Measurements from ENCODE around the gene PIP4K2C.
A peak's percentile ranks its signal among the peaks of the same experiment; 100 is the strongest.
"Not testable (repeated sequence)": the region's sequence is repeated elsewhere in the genome, so short reads cannot be mapped to it uniquely, and the experiment has no call there.

PIP4K2C gene

GRCh38 chr12:57609781-57610553 lies 19.0 kb downstream of the PIP4K2C start:
- no peak for DNase-seq (ENCODE audit: low spot score)

DNA sequence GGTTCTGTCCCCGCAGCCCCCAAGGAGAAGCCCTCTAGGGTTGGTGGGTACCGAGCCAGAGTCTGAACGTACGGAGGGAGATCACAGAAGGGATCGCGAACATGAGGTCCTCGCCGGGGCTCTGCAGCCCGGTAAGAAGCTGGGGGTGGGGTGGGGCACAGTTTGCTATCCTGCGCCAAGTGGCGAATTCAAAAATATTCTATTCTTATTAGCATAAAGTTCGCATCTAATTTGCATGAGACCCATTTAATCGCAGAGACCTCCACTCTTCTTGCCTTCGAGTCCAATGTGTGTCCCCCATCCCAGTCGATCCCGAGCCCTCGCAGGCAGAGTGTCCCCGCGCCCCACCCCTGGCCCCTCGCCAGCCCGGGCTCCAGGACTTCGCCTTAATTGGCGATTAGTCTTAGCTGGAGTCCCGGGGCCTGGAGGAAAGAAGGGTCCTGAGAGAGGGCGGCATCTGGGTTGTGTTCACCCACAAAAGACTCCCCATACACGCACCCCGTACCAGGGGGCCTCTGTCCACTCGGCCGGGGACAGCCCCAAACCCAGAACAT lies 19.6 kb downstream of the PIP4K2C start:
- DNase-seq (ENCODE audit: low spot score): no peak

DNA sequence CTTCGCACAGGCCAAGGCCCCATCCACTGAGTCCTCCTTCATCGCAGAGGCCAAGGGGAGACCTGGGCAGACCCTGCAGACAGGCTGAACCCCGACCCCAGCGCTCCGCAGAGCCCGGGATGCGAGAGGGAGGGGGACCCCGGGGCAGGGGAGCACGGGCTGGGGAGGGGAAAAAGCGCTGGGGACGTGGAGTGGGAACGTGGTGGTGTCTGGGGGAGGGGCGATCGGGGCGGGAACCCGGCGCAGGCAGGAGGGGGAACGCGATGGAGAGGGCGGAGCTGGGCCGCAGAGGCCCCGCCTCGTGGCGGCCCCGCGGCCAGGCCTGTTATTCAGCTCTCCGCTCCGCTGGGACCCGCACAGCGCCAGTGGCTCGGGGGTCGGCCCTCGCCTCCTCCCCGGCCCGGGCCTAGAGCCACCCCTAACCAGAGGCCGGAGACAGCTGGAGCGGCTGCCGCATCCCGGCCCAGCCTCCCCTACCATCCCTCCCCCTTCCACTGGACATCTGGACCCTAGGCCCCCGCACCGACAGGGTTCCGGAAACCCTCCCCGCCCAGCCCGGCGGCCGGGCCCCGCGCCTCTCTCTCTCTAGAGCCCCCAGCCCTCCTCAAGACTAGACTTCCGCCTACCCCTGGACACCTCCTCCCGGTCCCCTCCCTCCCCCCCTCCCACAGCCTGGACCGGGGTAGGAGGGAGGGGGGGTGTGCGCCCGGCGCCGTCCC lies 20.3 kb downstream of the PIP4K2C start, which contains the start of gene ARHGEF25:
Gene ARHGEF25, plus strand, starts transcription at position 328 of the 719 bp plus-strand sequence. CDS start 460 bp downstream, outside the sequence.
- peak; percentile 97 for DNase-seq (ENCODE audit: low spot score)

GRCh38 chr12:57611827-57612710 lies 21.1 kb downstream of the PIP4K2C start:
- DNase-seq (ENCODE audit: low spot score): no peak

- no peak for DNase-seq (ENCODE audit: low spot score)
Observed at GRCh38 chr12:57612711-57613426, 21.9 kb downstream of the PIP4K2C start.

GRCh38 chr12:57613427-57614109 lies 22.6 kb downstream of the PIP4K2C start:
- no peak for DNase-seq (ENCODE audit: low spot score)

DNA sequence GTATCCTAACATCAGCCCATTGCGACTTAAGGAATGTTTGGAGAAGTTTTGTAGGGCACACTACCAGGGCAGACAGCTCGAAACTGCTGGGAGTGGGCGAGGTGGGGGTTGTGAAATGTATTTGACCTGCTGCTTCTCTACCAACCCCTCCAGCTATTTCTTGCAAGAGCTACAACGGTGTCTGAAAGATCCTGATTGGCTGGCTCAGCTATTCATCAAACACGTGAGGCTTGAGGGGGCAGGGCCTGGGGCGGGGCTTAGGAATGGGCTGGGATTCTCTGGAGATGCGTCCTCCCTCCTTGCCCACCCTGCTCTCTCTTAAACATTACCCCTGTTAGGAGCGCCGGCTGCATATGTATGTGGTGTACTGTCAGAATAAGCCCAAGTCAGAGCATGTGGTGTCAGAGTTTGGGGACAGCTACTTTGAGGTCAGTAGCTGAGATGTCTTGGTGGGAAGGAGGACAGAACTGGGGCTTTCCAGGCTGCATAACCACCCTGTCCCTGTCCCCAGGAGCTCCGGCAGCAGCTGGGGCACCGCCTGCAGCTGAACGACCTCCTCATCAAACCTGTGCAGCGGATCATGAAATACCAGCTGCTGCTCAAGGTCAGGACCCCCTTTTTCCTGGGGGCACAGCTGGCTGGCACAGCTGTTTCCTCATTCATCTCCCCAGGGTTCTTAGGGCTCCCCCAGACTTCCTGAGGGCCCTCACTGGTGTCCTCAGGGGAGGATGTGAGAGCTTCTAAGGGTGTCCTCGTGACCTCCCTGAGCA lies 23.4 kb downstream of the PIP4K2C start:
- no peak for DNase-seq (ENCODE audit: low spot score)

DNA sequence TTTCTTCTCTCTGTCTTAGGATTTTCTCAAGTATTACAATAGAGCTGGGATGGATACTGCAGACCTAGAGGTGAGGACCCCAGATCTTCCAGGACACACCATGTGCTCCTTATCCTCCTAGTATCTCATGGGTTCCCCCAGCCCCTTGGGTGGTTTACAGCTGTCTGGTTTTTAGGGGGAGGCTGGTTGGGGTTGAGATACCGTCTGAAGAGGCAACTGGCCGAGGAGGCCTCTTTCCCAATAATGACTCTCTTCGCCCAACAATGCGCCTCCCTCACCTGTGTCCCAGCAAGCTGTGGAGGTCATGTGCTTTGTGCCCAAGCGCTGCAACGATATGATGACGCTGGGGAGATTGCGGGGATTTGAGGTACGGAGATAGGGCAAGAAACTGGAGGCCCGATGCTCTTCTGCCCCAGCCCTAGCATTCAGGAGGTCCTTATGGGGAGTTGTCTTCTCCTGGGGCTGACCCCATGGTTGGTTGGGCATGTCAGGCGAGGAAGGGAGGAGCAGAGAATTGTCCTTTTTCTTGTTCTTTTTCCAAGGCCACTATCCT lies 24.0 kb downstream of the PIP4K2C start:
- no peak for DNase-seq (ENCODE audit: low spot score)

DNA sequence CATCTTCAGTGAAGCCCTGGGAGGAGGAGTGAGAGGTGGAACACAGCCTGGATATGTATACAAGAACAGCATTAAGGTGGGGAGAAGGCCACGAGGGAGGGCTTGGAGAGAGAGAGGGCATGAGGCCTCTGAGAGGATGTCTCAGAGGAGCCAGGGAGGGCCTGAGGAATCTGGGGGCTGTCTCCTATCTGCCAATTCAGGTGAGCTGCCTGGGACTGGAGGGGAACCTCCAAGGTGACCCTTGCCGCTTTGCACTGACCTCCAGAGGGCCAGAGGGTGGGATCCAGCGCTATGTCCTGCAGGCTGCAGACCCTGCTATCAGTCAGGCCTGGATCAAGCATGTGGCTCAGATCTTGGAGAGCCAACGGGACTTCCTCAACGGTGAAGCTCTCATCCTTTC lies 24.6 kb downstream of the PIP4K2C start:
- no peak for DNase-seq (ENCODE audit: low spot score)

GRCh38 chr12:57616383-57617101 lies 25.6 kb downstream of the PIP4K2C start:
- no peak for DNase-seq (ENCODE audit: low spot score)

- DNase-seq (ENCODE audit: low spot score): no peak
Observed at GRCh38 chr12:57617942-57618341, 26.9 kb downstream of the PIP4K2C start.

- not testable (repeated sequence) for DNase-seq (ENCODE audit: low spot score)
Observed at GRCh38 chr12:57618431-57618830, 27.4 kb downstream of the PIP4K2C start.

DNA sequence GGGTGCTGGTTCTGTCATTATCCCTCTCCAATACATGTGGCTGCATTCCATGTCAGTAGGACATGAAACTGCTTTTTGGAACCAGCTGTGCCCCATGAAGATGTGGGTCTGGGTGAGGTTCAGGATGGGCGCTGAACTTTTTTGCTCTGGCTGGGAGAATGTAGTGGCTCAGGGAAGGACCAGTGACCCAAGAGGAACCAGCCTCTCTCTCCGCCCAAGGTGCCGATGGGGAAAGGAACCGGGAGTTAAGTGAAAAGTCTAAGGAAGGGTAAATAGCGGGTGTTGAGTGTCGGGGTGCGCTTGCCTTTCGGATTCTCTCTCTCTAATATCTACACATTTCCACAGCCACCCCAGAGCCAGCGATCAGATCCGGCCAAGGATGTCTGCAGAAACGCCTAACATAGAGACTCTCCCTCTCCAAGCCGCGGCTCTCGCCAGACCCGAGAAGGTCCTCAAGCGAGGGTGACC lies 28.0 kb downstream of the PIP4K2C start:
- DNase-seq (ENCODE audit: low spot score): no peak

DNA sequence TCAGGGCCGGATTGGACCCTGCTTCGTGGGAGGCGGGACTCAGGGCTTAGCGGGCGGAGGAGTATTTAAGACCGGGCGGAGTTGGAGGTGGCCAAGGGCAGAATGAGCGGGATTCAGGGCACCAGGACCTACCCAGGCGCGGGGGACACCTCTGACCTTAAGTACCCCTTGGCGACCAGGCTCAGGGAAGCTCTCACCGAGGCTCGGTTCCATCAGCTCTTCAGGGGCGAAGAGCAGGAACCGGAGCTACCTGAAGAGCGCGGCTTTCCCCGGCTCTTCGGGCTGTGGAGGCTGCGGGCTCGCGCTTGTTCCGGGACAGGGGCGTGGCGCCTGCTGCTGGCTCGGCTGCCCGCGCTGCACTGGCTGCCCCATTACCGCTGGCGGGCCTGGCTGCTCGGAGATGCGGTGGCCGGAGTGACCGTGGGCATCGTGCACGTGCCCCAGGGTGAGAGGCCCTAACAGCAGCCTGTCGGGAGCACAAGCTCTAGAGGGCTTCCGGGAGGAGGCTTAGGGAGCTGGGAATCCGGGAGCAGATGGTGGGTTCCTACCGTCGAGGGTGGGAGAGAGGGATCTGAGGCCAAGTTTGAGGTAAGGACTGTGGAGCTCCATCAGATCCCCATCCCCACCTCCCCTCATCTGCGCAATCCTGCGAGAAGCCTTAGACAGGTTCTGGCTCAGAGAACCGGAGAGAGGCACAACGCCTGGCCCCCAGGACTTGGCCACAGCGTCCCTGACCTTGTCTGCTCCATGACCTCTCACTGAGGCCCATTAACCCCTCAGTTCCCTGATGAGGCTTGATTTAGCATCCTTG lies 28.6 kb downstream of the PIP4K2C start:
- no peak for DNase-seq (ENCODE audit: low spot score)

- DNase-seq (ENCODE audit: low spot score): no peak
Observed at GRCh38 chr12:57620245-57620935, 29.4 kb downstream of the PIP4K2C start.

DNA sequence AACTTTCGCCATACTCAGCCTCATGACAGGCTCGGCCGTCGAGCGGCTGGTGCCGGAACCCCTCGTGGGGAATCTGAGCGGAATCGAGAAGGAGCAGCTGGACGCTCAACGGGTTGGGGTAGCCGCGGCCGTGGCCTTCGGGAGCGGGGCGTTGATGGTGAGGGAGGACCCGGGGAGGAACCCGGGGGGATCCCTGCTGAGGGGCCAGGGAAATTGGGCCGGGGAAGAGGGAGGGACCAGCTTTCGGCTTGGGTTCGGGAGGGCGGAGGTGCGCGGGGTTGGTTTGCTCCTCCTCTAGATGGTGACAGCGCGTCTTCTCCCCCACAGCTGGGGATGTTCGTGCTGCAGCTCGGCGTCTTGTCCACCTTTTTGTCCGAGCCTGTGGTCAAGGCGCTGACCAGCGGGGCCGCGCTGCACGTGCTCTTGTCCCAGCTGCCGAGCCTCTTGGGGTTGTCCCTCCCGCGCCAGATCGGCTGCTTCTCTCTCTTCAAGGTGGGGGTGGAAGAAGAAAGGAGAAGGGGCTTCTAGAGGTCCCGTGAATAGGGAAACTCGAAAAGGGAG lies 30.0 kb downstream of the PIP4K2C start:
- no peak for DNase-seq (ENCODE audit: low spot score)

Data from HuH-7 (cell line).